GM12892 (cell line): ENCODE data around the gene SP8.

ENCODE experiments used
- POLR2A ChIP-seq: IDR thresholded peaks from 2 replicates; pipeline ENCODE4 v1.6.1; 2011; ENCODE audit warnings: low read depth, low read length, control low read depth
- POLR2AphosphoS5 ChIP-seq: IDR thresholded peaks from 2 replicates; pipeline ENCODE4 v1.6.1; 2011; ENCODE audit warnings: low read depth, low read length, control low read depth
- TAF1 ChIP-seq: IDR thresholded peaks from 2 replicates; pipeline ENCODE4 v1.6.1; 2011; ENCODE audit warnings: low read depth, mild to moderate bottlenecking, control low read depth, low read length, borderline replicate concordance

- TF ChIP-seq POLR2AphosphoS5 (no peak), POLR2A (no peak), TAF1 (no peak)
Measured at GRCh38 chr7:20747001-20747400, 39.7 kb downstream of the SP8 start.
